IMR-90 (cell line): Measurements from ENCODE around the gene YIPF7. TPM values are rescaled to one million over a fixed set of nuclear protein-coding genes. Genes with fewer than 3 reads are reported as not detected.

Experiments
- ATAC-seq: fragments of 200-7000 bp; cut with Tn5 transposase; 2 replicates; pipeline ENCODE4 v1.9.1; 2020; ENCODE audit warnings: low read depth, mild to moderate bottlenecking, moderate library complexity
- BruUV-seq: library from RNA; stranded (reverse); fragments of 400-500 nt; replicated peaks from 2 replicates; lab custom pipeline; 2021; lab: Mats Ljungman, UMichigan
- CTCF ChIA-PET: fragments of 300-600 bp; formaldehyde crosslinking; extraction: SDS; loops from one replicate; lab custom pipeline; 2021; ENCODE audit warnings: antibody characterized with exemption; lab: Yijun Ruan, JAX
- POLR2A ChIA-PET: fragments of 300-600 bp; sonication (Branson Sonifier 250); formaldehyde crosslinking; loops from one replicate; lab custom pipeline; 2022; ENCODE audit warnings: antibody characterized with exemption; ENCODE audit not compliant: unreplicated experiment; lab: Charles Lee
- DNase-seq: peaks from one replicate; pipeline ENCODE4 v3.0.0; 2013
- H2AFZ ChIP-seq: replicated peaks from 2 replicates; pipeline ENCODE3; 2013; ENCODE audit warnings: low read length, mild to moderate bottlenecking; ENCODE audit not compliant: poor library complexity
- H2AK5ac ChIP-seq: 2 replicates; pipeline ENCODE4 v1.6.1; 2013; ENCODE audit warnings: low read depth, low read length, inconsistent platforms
- H2AK9ac ChIP-seq: replicated peaks from 2 replicates; pipeline ENCODE3; 2013; ENCODE audit warnings: mild to moderate bottlenecking, low read depth, low read length, moderate library complexity; ENCODE audit not compliant: poor library complexity
- H2BK120ac ChIP-seq: 2 replicates; pipeline ENCODE4 v1.6.1; 2013; ENCODE audit warnings: low read depth, low read length, inconsistent platforms
- H2BK15ac ChIP-seq: 3 replicates; pipeline ENCODE4 v1.6.1; 2013; ENCODE audit warnings: low read depth, low read length, inconsistent platforms
- H2BK20ac ChIP-seq: 2 replicates; pipeline ENCODE4 v1.6.1; 2013; ENCODE audit warnings: low read depth, mild to moderate bottlenecking, inconsistent platforms, low read length, moderate library complexity
- H2BK5ac ChIP-seq: 2 replicates; pipeline ENCODE4 v1.6.1; 2013; ENCODE audit warnings: mild to moderate bottlenecking, low read depth, low read length, inconsistent platforms; ENCODE audit not compliant: poor library complexity, severe bottlenecking
- H3K14ac ChIP-seq: replicated peaks from 2 replicates; pipeline ENCODE4 v1.6.1; 2013; ENCODE audit warnings: low read depth, low read length, inconsistent platforms
- H3K18ac ChIP-seq: 2 replicates; pipeline ENCODE4 v1.6.1; 2013; ENCODE audit warnings: low read depth, low read length, control low read depth
- H3K23ac ChIP-seq: 2 replicates; pipeline ENCODE4 v1.6.1; 2013; ENCODE audit warnings: low read depth, low read length, inconsistent platforms
- H3K27ac ChIP-seq: 2 replicates; pipeline ENCODE4 v1.5.1; 2013; ENCODE audit warnings: mild to moderate bottlenecking, control low read depth, low read length; ENCODE audit not compliant: insufficient read depth
- H3K27me3 ChIP-seq: 2 replicates; pipeline ENCODE4 v1.6.1; 2013; ENCODE audit warnings: low read length; ENCODE audit not compliant: control insufficient read depth, insufficient read depth
- H3K36me3 ChIP-seq: 2 replicates; pipeline ENCODE4 v1.6.1; 2013; ENCODE audit warnings: low read length, mixed read lengths; ENCODE audit not compliant: control insufficient read depth, insufficient read depth
- H3K4ac ChIP-seq: 2 replicates; pipeline ENCODE4 v1.6.1; 2013; ENCODE audit warnings: low read depth, low read length, inconsistent platforms
- H3K4me1 ChIP-seq: 2 replicates; pipeline ENCODE4 v1.6.1; 2013; ENCODE audit warnings: low read length, mixed read lengths; ENCODE audit not compliant: control insufficient read depth, insufficient read depth
- H3K4me2 ChIP-seq: 2 replicates; pipeline ENCODE4 v1.6.1; 2013; ENCODE audit warnings: low read depth, mild to moderate bottlenecking, control low read depth, low read length, moderate library complexity
- H3K4me3 ChIP-seq: 2 replicates; pipeline ENCODE4 v1.5.1; 2013; ENCODE audit warnings: low read depth, mild to moderate bottlenecking, control low read depth, low read length, moderate library complexity; ENCODE audit not compliant: insufficient read depth
- H3K56ac ChIP-seq: 2 replicates; pipeline ENCODE4 v1.6.1; 2013; ENCODE audit warnings: low read length, inconsistent platforms; ENCODE audit not compliant: insufficient read depth; ENCODE audit errors: extremely low read depth
- H3K79me1 ChIP-seq, 2 experiments: 2 replicates each; pipeline ENCODE4 v1.6.1; 2013; ENCODE audit warnings: low read length in 2 of 2, inconsistent platforms in 1 of 2, low read depth in 1 of 2
- H3K9ac ChIP-seq: 2 replicates; pipeline ENCODE4 v1.6.1; 2013; ENCODE audit warnings: low read depth, low read length, control low read depth
- H3K9me1 ChIP-seq: 2 replicates; pipeline ENCODE4 v1.6.1; 2013; ENCODE audit warnings: low read length, inconsistent platforms; ENCODE audit not compliant: insufficient read depth
- H3K9me3 ChIP-seq: 2 replicates; pipeline ENCODE4 v1.6.1; 2013; ENCODE audit warnings: low read length; ENCODE audit not compliant: control insufficient read depth, insufficient read depth
- H4K20me1 ChIP-seq: 2 replicates; pipeline ENCODE4 v1.6.1; 2013; ENCODE audit warnings: low read length, inconsistent platforms; ENCODE audit not compliant: insufficient read depth
- H4K5ac ChIP-seq: 2 replicates; pipeline ENCODE4 v1.6.1; 2013; ENCODE audit warnings: mild to moderate bottlenecking, low read depth, low read length, control low read depth
- H4K8ac ChIP-seq, 2 experiments: 2 replicates each; pipeline ENCODE4 v1.6.1; 2013; ENCODE audit warnings: low read depth in 2 of 2, low read length in 2 of 2, control low read depth in 1 of 2, inconsistent platforms in 1 of 2
- H4K91ac ChIP-seq: 2 replicates; pipeline ENCODE4 v1.6.1; 2013; ENCODE audit warnings: low read depth, low read length, inconsistent platforms; ENCODE audit not compliant: insufficient read depth
- BHLHE40 ChIP-seq: fragments of 150-350 bp; IDR thresholded peaks from 2 replicates; pipeline ENCODE4 v1.6.1; 2016; ENCODE audit warnings: mild to moderate bottlenecking, low read depth, low read length
- CHD1 ChIP-seq: IDR thresholded peaks from 2 replicates; pipeline ENCODE4 v1.6.1; 2012; ENCODE audit warnings: low read depth, low read length, improper control_type of control experiment
- FOS ChIP-seq: fragments of 150-350 bp; IDR thresholded peaks from 2 replicates; pipeline ENCODE4 v1.6.1; 2016; ENCODE audit warnings: low read depth, low read length
- MXI1 ChIP-seq: IDR thresholded peaks from 2 replicates; pipeline ENCODE4 v1.6.1; 2012; ENCODE audit warnings: low read depth, mild to moderate bottlenecking, low read length, moderate library complexity, borderline replicate concordance
- NFE2L2 ChIP-seq: fragments of 150-350 bp; IDR thresholded peaks from 2 replicates; pipeline ENCODE4 v1.6.1; 2016; ENCODE audit warnings: low read depth, mild to moderate bottlenecking, low read length
- POLR2A ChIP-seq: IDR thresholded peaks from 2 replicates; pipeline ENCODE4 v1.6.1; 2012; ENCODE audit warnings: mild to moderate bottlenecking, low read depth, low read length
- RAD21 ChIP-seq: IDR thresholded peaks from 2 replicates; pipeline ENCODE4 v1.6.1; 2012; ENCODE audit warnings: low read length, improper control_type of control experiment
- RCOR1 ChIP-seq: IDR thresholded peaks from 2 replicates; pipeline ENCODE4 v1.6.1; 2012; ENCODE audit warnings: mild to moderate bottlenecking, low read length, improper control_type of control experiment; ENCODE audit not compliant: insufficient replicate concordance
- RFX5 ChIP-seq: IDR thresholded peaks from 2 replicates; pipeline ENCODE4 v1.8.0; 2012; ENCODE audit warnings: low read depth, mild to moderate bottlenecking, low read length, moderate library complexity
- SMC3 ChIP-seq: fragments of 150-350 bp; IDR thresholded peaks from 2 replicates; pipeline ENCODE4 v1.6.1; 2016; ENCODE audit warnings: low read depth, mild to moderate bottlenecking, antibody characterized with exemption, low read length, moderate library complexity
- WGBS, 2 experiments: methylation state at CpG; one replicate each; pipeline versions ENCODE4 v1.1.5 to v1.1.7; 2013; ENCODE audit warnings: missing lambda C conversion rate in 2 of 2; ENCODE audit not compliant: insufficient read length in 1 of 2; ENCODE audit errors: extremely low coverage in 2 of 2; 5-methylcytosine and 5-hydroxymethylcytosine counted together
- dilution Hi-C: fragments of 300-500 bp; cut with HindIII; formaldehyde crosslinking; loops from one replicate; pipeline ENCODE4 v1.14.3; 2018; ENCODE audit warnings: low sequenced_read_pairs; ENCODE audit not compliant: unreplicated experiment
- in situ Hi-C: fragments of 300-500 bp; cut with MboI; formaldehyde crosslinking; loops from 3 replicates; pipeline ENCODE4 v1.14.3; 2019; ENCODE audit warnings: low sequenced_read_pairs, inconsistent platforms, mixed read lengths
- intact Hi-C: fragments of 100-400 bp; cut with micrococcal nuclease; formaldehyde crosslinking; loops from 2 replicates; pipeline ENCODE4 v1.10.0; 2022
- polyA plus RNA-seq, 3 experiments: library from polyadenylated mRNA; depleted of rRNA; stranded (reverse); fragments of >200 nt; gene quantifications; 2 replicates each; pipeline ENCODE4 v1.2.3, GENCODE V29; 2012; ENCODE audit warnings: low replicate concordance in 1 of 3
- total RNA-seq: library from RNA; depleted of rRNA; stranded (reverse); fragments of >200 nt; gene quantifications from 2 replicates; pipeline ENCODE4 v1.2.3, GENCODE V29; 2012
- TF ChIP-seq, protein P1 (sequence below): conservative IDR thresholded peaks from 2 replicates; pipeline ENCODE4 v1.5.1; 2012; ENCODE audit warnings: mild to moderate bottlenecking, low read depth, low read length, improper control_type of control experiment
- TF ChIP-seq, protein P2 (sequence below): fragments of 150-350 bp; IDR thresholded peaks from 2 replicates; pipeline ENCODE4 v1.6.1; 2017; ENCODE audit warnings: mild to moderate bottlenecking, antibody characterized with exemption, low read length, low read depth
- TF ChIP-seq, protein P3 (sequence below): fragments of 150-350 bp; IDR thresholded peaks from 2 replicates; pipeline ENCODE4 v1.6.1; 2016; ENCODE audit warnings: low read depth, mild to moderate bottlenecking, low read length, moderate library complexity, borderline replicate concordance

The YIPF7 gene
- total and polyA plus RNA-seq, 2 of the 4 experiments (the other 2 are of a cell fraction) = not detected

DNA sequence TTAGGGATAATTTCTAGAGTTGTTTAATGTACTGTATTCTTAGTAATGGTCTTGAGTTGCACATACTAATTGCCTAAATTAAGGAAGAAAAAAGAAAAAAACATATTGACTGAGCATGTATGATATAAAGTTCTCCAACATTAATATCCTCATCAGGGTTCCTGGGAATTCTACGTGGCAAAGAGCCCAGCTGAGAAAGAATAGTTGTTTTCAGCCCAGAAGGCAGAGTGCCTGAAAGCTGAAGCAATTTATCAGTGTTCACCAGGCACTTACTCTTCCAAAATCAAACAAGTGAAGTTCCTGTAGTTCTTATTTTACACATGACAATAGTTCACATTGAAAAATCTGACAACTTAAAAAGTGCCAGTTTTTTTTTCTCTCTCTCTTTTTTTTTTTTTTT is 27.7 kb downstream of the YIPF7 start:
- CTCF ChIA-PET = interaction anchor here (0.6 kb wide), 1 partner anchor 17 kb away, joined by 3 read pairs; no protein-coding TSS in a partner anchor
- H2BK15ac ChIP-seq = no peak overlapping the region
- no CpG with 5 or more reads among the region's 1 CpG for WGBS, 2 experiments

More for the DNA sequence above, 27.7 kb downstream of the YIPF7 start:
- no TSS peak for BruUV-seq
- Histone ChIP-seq H3K56ac (no peak overlapping the region), H4K5ac (no peak overlapping the region), H3K4me3 (no peak overlapping the region), H3K79me1 (no peaks in the 10 kb centered on the region), H3K27me3 (no peaks in the 10 kb centered on the region), H3K9me1 (no peaks in the 10 kb centered on the region), H3K9ac (no peak overlapping the region), H3K18ac (no peak overlapping the region), H2BK5ac (no peak overlapping the region), H3K36me3 (no peaks in the 10 kb centered on the region), H2AK9ac (no peak overlapping the region), H3K27ac (no peak overlapping the region), H3K4ac (no peak overlapping the region), H2AK5ac (no peak overlapping the region), H3K9me3 (no peaks in the 10 kb centered on the region), H4K8ac (no peak overlapping the region), H4K91ac (no peak overlapping the region), H2AFZ (no peak overlapping the region), H3K23ac (no peak overlapping the region), H3K4me2 (no peak overlapping the region), H3K14ac (no peak overlapping the region), H2BK20ac (no peak overlapping the region), H2BK120ac (no peak overlapping the region), H3K4me1 (no peaks in the 10 kb centered on the region), H4K20me1 (no peaks in the 10 kb centered on the region)
- no peak for DNase-seq
- dilution Hi-C loops = no loop called here
- no peak for ATAC-seq
- TF ChIP-seq, protein P1, sequence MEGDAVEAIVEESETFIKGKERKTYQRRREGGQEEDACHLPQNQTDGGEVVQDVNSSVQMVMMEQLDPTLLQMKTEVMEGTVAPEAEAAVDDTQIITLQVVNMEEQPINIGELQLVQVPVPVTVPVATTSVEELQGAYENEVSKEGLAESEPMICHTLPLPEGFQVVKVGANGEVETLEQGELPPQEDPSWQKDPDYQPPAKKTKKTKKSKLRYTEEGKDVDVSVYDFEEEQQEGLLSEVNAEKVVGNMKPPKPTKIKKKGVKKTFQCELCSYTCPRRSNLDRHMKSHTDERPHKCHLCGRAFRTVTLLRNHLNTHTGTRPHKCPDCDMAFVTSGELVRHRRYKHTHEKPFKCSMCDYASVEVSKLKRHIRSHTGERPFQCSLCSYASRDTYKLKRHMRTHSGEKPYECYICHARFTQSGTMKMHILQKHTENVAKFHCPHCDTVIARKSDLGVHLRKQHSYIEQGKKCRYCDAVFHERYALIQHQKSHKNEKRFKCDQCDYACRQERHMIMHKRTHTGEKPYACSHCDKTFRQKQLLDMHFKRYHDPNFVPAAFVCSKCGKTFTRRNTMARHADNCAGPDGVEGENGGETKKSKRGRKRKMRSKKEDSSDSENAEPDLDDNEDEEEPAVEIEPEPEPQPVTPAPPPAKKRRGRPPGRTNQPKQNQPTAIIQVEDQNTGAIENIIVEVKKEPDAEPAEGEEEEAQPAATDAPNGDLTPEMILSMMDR = no peak
- TF ChIP-seq MXI1 (no peak), SMC3 (no peak), NFE2L2 (no peak), RFX5 (no peak), CHD1 (no peak), FOS (no peak), BHLHE40 (no peak), POLR2A (no peak), RCOR1 (no peak), RAD21 (no peak)
- TF ChIP-seq, protein P2, sequence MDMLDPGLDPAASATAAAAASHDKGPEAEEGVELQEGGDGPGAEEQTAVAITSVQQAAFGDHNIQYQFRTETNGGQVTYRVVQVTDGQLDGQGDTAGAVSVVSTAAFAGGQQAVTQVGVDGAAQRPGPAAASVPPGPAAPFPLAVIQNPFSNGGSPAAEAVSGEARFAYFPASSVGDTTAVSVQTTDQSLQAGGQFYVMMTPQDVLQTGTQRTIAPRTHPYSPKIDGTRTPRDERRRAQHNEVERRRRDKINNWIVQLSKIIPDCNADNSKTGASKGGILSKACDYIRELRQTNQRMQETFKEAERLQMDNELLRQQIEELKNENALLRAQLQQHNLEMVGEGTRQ = no peak
- TF ChIP-seq, protein P3, sequence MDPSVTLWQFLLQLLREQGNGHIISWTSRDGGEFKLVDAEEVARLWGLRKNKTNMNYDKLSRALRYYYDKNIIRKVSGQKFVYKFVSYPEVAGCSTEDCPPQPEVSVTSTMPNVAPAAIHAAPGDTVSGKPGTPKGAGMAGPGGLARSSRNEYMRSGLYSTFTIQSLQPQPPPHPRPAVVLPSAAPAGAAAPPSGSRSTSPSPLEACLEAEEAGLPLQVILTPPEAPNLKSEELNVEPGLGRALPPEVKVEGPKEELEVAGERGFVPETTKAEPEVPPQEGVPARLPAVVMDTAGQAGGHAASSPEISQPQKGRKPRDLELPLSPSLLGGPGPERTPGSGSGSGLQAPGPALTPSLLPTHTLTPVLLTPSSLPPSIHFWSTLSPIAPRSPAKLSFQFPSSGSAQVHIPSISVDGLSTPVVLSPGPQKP = no peak
- in situ Hi-C loops = no loop called here
- POLR2A ChIA-PET = no interaction called here
- intact Hi-C loops = no loop called here
